ENCODE results near the gene TTC21A. TPM values are rescaled to one million over a fixed set of nuclear protein-coding genes. Genes with fewer than 3 reads are reported as not detected.

The TTC21A gene
- total RNA-seq, 1 experiment from 2014 or later: 1.7 TPM

DNA sequence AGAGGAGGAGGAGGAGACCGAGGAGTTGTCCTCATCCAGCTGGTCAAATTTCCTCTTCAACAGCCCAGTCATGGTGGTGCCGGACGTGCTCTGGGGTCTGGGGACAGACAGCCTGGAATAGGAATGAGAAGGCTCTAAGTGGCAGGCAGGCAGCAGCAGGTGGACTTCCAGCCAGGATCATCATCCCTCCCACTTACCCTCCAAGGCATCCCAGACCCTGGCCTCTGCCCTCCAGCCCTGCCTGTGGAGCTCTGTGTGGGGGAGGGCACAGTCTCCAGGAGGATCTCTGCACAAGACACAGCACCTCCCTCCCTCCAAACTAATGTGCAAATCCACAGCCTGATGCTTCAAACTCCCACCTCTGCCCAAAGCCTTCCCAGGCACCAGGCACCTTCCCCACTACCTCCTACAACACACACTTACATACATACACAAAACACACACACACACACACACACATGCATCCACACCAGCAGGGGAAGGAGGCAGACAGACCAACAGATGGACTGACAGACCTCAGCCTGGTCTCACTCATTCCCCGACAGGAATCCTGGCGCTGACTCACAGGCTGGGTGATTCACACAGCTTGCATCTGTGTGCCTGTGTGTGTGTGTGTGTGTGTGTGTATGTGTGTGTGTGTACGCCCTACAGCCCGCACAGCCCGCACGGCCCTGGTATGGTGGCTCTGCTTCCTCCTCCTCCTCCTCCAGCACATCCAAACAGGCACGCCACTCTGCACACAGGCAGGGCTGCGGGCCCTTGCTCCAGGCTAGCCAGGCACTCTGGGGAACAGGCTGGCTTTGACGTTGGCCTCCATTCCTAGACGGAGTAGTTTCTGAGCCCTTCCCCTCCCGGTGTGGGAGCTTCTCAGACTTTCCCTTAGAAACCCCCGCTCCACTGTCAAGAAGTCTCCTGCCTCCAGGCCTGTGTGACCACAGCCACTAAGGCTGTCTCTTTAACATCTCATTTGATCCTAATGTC lies 39.4 kb downstream of the TTC21A start:
- Histone ChIP-seq H2BK15ac (ENCODE audit: low read depth, low read length) (no peak overlapping the region), H4K20me1 (ENCODE audit: control insufficient read depth, insufficient read depth, insufficient read length) (no peaks in the 10 kb centered on the region), H3K18ac (ENCODE audit: insufficient read length, low read depth, low read length) (peak overlapping the region; percentile 15), H3T11ph (ENCODE audit: low read length) (no peak overlapping the region), H3K27ac (ENCODE audit: insufficient read length, low read depth, low read length) (no peak overlapping the region), H3K9ac (ENCODE audit: extremely low read depth, insufficient read length, low read length) (no peak overlapping the region), H2AFZ (ENCODE audit: low read length) (no peak overlapping the region), H3K4me1 (ENCODE audit: insufficient read depth, low read length) (peaks cover 22% of the 10 kb centered on the region; the same call in 1 of the 2 replicates), H4K91ac (ENCODE audit: insufficient read length, low read depth, low read length) (no peak overlapping the region), H3K23me2 (ENCODE audit: insufficient read length, low read depth, low read length, poor library complexity, severe bottlenecking) (peaks cover 2% of the 10 kb centered on the region), H3K79me1 (ENCODE audit: insufficient read depth, low read depth, low read length, poor library complexity, severe bottlenecking) (no peaks in the 10 kb centered on the region), H3K27me3 (ENCODE audit: insufficient read depth, low read length) (no peaks in the 10 kb centered on the region), H3K56ac (ENCODE audit: insufficient read length, low read depth, low read length) (no peak overlapping the region), H2BK20ac (ENCODE audit: low read depth, low read length, poor library complexity, severe bottlenecking) (no peak overlapping the region), H2BK5ac (ENCODE audit: insufficient read length, low read length) (no peak overlapping the region), H3K23ac (ENCODE audit: insufficient read length, low read depth, low read length) (peak overlapping the region; percentile 7), H4K5ac (ENCODE audit: insufficient read length, low read depth, low read length) (no peak overlapping the region), H3K4ac (ENCODE audit: low read depth, low read length) (no peak overlapping the region; the same call in 1 of the 2 replicates), H2BK12ac (ENCODE audit: insufficient read length, low read depth, low read length) (no peak overlapping the region), H3K14ac (ENCODE audit: insufficient read depth, low read length) (peak overlapping the region; percentile 36; the same call in 1 of the 2 replicates), H2BK120ac (ENCODE audit: low read depth, low read length, poor library complexity, severe bottlenecking) (no peak overlapping the region), H4K8ac (replicated peaks; ENCODE audit: insufficient read length, low read depth, low read length) (no peak overlapping the region), H3K9me3 (ENCODE audit: control insufficient read depth, low read depth, low read length) (no peaks in the 10 kb centered on the region), H3K4me2 (ENCODE audit: insufficient read depth, insufficient read length, low read length) (peak overlapping the region; percentile 1), H3K79me2 (ENCODE audit: insufficient read depth, low read length) (peaks cover 5% of the 10 kb centered on the region; the same call in 1 of the 2 replicates), H2AK5ac (ENCODE audit: insufficient read length, low read length) (no peak overlapping the region)
- DNase-seq: peak; percentile 37
- TF ChIP-seq, protein P1, sequence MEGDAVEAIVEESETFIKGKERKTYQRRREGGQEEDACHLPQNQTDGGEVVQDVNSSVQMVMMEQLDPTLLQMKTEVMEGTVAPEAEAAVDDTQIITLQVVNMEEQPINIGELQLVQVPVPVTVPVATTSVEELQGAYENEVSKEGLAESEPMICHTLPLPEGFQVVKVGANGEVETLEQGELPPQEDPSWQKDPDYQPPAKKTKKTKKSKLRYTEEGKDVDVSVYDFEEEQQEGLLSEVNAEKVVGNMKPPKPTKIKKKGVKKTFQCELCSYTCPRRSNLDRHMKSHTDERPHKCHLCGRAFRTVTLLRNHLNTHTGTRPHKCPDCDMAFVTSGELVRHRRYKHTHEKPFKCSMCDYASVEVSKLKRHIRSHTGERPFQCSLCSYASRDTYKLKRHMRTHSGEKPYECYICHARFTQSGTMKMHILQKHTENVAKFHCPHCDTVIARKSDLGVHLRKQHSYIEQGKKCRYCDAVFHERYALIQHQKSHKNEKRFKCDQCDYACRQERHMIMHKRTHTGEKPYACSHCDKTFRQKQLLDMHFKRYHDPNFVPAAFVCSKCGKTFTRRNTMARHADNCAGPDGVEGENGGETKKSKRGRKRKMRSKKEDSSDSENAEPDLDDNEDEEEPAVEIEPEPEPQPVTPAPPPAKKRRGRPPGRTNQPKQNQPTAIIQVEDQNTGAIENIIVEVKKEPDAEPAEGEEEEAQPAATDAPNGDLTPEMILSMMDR (conservative IDR thresholded peaks at IDR 0.05): no peak
- peaks cover 14 to 52% (median 44%) of the 10 kb centered on the region in 3 experiments; a peak in 6 of 7 replicates for H3K36me3 Mint-ChIP-seq (ENCODE audit: insufficient read depth in 1 of 3, low read depth in 3 of 3)
- peaks cover 52 to 59% of the 10 kb centered on the region in 2 experiments for H3K4me1 Mint-ChIP-seq
- H3K27ac Mint-ChIP-seq: peak overlapping the region; percentile 68 to 95 (median 85)
- no CpG with 5 or more reads among the region's 15 CpGs for WGBS (ENCODE audit: extremely low coverage, insufficient read length, low lambda C conversion rate)
- peak overlapping the region in 1 of 2 experiments; percentile 45; a peak in 4 of 5 replicates for H3K4me3 Mint-ChIP-seq
- H3K9me3 Mint-ChIP-seq: no peaks in the 10 kb centered on the region
- H3K27me3 Mint-ChIP-seq (ENCODE audit: low read depth): peaks cover 2% of the 10 kb centered on the region; the same call in 1 of the 2 replicates
